ENCODE measurements around the gene RIBC1. TPM values are rescaled to one million over a fixed set of nuclear protein-coding genes. Genes with fewer than 3 reads are reported as not detected.

RIBC1 gene
- total and polyA plus RNA-seq, 8 donors = 1.9 to 6.4 (median 3.6) TPM

DNA sequence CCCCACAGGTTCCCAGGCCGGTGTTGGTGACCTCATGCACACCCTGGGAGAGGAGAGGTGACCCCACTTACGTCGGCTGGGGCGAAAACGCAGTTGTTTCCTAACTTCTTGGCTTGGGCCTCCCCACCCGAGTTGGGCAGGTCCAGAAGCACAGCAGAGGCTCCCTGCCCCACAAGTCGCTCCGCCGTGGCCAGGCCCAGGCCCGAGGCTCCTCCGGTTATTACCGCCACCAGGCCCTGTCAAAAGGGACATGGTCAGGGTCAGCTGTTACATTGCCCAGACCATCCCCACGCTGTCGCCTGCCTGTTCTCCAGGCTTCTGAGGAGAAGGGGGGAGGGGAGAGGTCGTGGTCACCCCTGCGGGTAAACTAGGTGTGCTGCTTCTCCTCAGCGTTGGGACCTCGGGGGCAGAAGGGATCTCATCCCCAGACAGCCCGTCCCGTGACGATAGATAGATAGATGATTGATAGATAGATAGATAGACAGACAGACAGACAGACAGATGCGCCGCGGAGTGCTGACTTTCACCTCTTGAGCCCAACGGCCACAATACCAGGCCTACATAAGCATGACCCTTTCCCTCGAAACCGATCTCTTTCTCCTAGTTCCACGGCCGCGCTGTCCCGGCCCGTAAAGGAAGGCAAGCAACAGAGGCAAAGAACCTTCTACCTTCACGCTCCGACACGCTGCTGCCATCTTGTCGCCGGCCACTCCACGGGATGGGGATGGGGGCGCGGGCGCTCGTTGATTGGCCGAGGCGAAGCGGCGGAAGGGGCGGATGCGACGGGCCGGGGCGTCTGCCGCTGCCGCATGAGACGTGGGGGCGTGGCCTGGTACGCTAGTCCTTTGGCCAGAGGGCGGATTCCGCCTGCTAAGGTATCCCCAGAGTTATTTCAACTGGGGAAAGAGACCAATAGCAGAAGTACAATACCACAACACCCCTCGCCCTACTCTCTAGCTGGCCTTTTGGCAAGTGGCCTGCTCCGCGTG is 11.3 kb downstream of the RIBC1 start, which contains the start of gene HSD17B10:
TSS of gene HSD17B10 (minus strand) at position 720 of the 989 bp plus-strand sequence. CDS start at position 695, 25 bp downstream.
- DNase-seq (peak; percentile 66 to 96 (median 88)), ATAC-seq (peak; percentile 98)
- TF ChIP-seq, protein P1, sequence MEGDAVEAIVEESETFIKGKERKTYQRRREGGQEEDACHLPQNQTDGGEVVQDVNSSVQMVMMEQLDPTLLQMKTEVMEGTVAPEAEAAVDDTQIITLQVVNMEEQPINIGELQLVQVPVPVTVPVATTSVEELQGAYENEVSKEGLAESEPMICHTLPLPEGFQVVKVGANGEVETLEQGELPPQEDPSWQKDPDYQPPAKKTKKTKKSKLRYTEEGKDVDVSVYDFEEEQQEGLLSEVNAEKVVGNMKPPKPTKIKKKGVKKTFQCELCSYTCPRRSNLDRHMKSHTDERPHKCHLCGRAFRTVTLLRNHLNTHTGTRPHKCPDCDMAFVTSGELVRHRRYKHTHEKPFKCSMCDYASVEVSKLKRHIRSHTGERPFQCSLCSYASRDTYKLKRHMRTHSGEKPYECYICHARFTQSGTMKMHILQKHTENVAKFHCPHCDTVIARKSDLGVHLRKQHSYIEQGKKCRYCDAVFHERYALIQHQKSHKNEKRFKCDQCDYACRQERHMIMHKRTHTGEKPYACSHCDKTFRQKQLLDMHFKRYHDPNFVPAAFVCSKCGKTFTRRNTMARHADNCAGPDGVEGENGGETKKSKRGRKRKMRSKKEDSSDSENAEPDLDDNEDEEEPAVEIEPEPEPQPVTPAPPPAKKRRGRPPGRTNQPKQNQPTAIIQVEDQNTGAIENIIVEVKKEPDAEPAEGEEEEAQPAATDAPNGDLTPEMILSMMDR (IDR thresholded peaks at IDR 0.05) = no peak
- no peaks in the 10 kb centered on the region for H3K9me3 ChIP-seq
- intact Hi-C loops (cut with DNase I) = loop anchor here in 1 of 2 donors (10.0 kb wide), 1 partner anchor 119 kb away; no protein-coding TSS in a partner anchor
- H3K27ac ChIP-seq = peak within 1 kb of the TSS; percentile 13 to 73
- peaks cover 0 to 13% of the 10 kb centered on the region in 2 donors for H3K4me1 ChIP-seq
- H3K4me3 ChIP-seq = peak within 1 kb of the TSS; percentile 45 to 56
- H3K27me3 ChIP-seq = peaks cover 0 to 17% of the 10 kb centered on the region in 2 donors
- peaks cover 0 to 26% of the 10 kb centered on the region in 2 donors for H3K36me3 ChIP-seq

DNA sequence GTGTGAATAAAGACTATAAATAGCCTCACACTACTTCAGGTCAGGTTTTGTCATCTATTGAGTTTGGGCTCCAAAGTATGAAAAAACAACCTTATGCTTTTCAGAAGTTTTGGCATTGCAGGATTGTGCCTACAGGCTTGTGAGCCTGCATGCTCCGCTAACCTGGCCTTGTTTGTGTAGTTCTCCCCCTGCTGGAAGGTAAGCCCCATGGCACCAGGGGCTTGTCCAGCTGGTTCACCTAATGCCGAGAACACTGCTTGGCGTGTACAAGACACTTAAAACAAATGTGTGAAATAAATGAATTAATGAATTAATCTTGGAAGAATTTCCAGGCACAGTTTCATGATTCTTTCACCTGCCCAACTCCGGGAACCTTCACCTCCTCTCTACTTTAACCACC is 13.3 kb downstream of the RIBC1 start:
- H3K36me3 ChIP-seq = peaks cover 0 to 12% of the 10 kb centered on the region in 2 donors
- H3K9me3 ChIP-seq = no peaks in the 10 kb centered on the region
- no peak overlapping the region for H3K4me3 ChIP-seq
- TF ChIP-seq, protein P1 (IDR thresholded peaks at IDR 0.05) = peak; percentile 77 to 83
- H3K27me3 ChIP-seq = peaks cover 0 to 17% of the 10 kb centered on the region in 2 donors
- no peak overlapping the region for H3K27ac ChIP-seq
- ATAC-seq = peak; percentile 79
- H3K4me1 ChIP-seq = peaks cover 0 to 13% of the 10 kb centered on the region in 2 donors
- intact Hi-C loops (cut with DNase I) = loop anchor here in 1 of 2 donors (10.0 kb wide), 1 partner anchor 121 kb away; no protein-coding TSS in a partner anchor
- peak in 2 of 4 donors; percentile 59 to 61 for DNase-seq

DNA sequence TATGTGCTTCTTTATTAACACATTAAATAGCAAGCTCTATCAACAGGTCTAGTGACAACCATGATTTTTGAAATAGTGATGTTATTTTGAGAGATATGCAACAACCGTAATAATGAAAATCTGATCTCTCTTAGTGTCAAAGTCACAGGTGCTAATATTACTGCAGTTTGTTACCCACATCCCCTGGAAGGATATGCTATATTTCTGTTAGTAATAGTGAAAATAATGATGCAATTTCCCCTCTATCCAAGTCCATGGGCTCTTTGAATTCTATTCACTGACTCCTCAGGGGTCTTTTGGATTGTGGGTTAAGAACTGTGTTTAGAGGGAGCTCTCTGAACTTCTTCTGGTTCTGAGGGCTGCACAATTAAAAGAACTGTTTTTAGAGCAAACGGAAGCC is 14.5 kb downstream of the RIBC1 start:
- H3K27me3 ChIP-seq = peaks cover 0 to 25% of the 10 kb centered on the region in 2 donors
- no peak overlapping the region for H3K27ac ChIP-seq
- TF ChIP-seq, protein P1 (IDR thresholded peaks at IDR 0.05) = no peak
- intact Hi-C loops (cut with DNase I) = loop anchor here in 1 of 2 donors (10.0 kb wide), 1 partner anchor 122 kb away; no protein-coding TSS in a partner anchor
- peaks cover 0 to 13% of the 10 kb centered on the region in 2 donors for H3K4me1 ChIP-seq
- DNase-seq (no peak), ATAC-seq (no peak)
- no peak overlapping the region for H3K4me3 ChIP-seq
- no peaks in the 10 kb centered on the region for H3K9me3 ChIP-seq
- peaks cover 0 to under 1% of the 10 kb centered on the region in 2 donors for H3K36me3 ChIP-seq

DNA sequence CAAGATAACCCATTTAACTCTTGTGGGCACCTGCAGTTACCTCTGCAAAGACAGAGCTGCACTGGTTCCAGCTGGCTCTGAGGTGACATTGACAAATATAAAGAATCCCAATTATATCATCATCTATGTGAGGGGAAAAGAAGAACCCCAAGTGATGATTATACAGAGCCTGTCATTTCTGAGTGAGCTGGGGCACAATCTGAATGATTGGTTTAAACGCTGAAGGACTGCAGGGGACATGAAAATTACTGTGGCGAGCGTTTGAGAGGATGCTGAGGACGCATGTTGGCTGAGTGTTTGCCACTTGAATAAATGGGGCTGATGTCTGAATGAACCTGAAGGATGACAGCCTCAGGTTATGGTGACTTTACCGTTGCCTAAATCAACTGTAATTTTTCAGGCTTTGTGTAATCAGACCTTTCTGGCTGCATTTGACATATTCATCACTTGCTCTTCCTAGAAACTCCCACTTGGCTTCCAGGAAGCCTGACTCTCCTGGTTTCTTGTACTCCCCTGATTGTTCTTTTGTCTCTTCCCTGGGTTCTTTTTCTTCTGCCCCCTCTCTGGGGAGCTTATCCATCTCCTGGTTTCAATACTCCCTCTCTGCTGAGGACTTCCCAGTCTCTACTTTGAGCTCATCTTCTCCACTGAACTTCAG is 15.6 kb downstream of the RIBC1 start:
- H3K36me3 ChIP-seq = no peaks in the 10 kb centered on the region
- no peak overlapping the region for H3K27ac ChIP-seq
- intact Hi-C loops (cut with DNase I) = loop anchor here in 1 of 2 donors (10.0 kb wide), 1 partner anchor 124 kb away; no protein-coding TSS in a partner anchor
- H3K4me3 ChIP-seq = no peak overlapping the region
- DNase-seq (no peak), ATAC-seq (no peak)
- no peaks in the 10 kb centered on the region for H3K9me3 ChIP-seq
- peaks cover 0 to 25% of the 10 kb centered on the region in 2 donors for H3K27me3 ChIP-seq
- TF ChIP-seq, protein P1 (IDR thresholded peaks at IDR 0.05) = no peak
- H3K4me1 ChIP-seq = peaks cover 0 to 13% of the 10 kb centered on the region in 2 donors
